GM23338 (cell line): Measurements from ENCODE around the gene GUCD1. TPM values are rescaled to one million over a fixed set of nuclear protein-coding genes. Genes with fewer than 3 reads are reported as not detected.

ENCODE experiments used
- ATAC-seq: fragments of 200-7000 bp; cut with Tn5 transposase; 3 replicates; pipeline ENCODE4 v1.9.1; 2020
- DNase-seq: peaks from one replicate; pipeline ENCODE4 v3.0.0-alpha.2; 2015; ENCODE audit warnings: low spot score
- H2AFZ ChIP-seq: fragments of 200-600 bp; sonication (generic); 2 replicates; pipeline ENCODE4 v1.8.0; 2016; ENCODE audit warnings: antibody characterized with exemption, mild to moderate bottlenecking, moderate library complexity
- H3F3A ChIP-seq: fragments of 200-600 bp; sonication (generic); replicated peaks from 2 replicates; pipeline ENCODE4 v1.8.0; 2017; ENCODE audit warnings: antibody characterized with exemption, mixed run types, low read depth
- H3K27ac ChIP-seq: fragments of 200-600 bp; sonication (generic); 2 replicates; pipeline ENCODE4 v1.6.1; 2016; ENCODE audit warnings: low read depth
- H3K27me3 ChIP-seq: fragments of 200-600 bp; sonication (generic); 2 replicates; pipeline ENCODE4 v1.8.0; 2016; ENCODE audit warnings: mild to moderate bottlenecking, mixed run types, moderate library complexity; ENCODE audit not compliant: insufficient read depth
- H3K36me3 ChIP-seq: fragments of 200-600 bp; sonication (generic); 2 replicates; pipeline ENCODE4 v1.8.0; 2016; ENCODE audit warnings: mild to moderate bottlenecking; ENCODE audit not compliant: insufficient read depth
- H3K4me1 ChIP-seq: fragments of 200-600 bp; sonication (generic); 2 replicates; pipeline ENCODE4 v1.8.0; 2016; ENCODE audit warnings: mild to moderate bottlenecking, moderate library complexity; ENCODE audit not compliant: insufficient read depth
- H3K4me2 ChIP-seq: fragments of 200-600 bp; sonication (generic); 2 replicates; pipeline ENCODE4 v1.7.1; 2017; ENCODE audit warnings: mixed run types
- H3K4me3 ChIP-seq: fragments of 200-600 bp; sonication (generic); 2 replicates; pipeline ENCODE4 v1.6.1; 2016; ENCODE audit warnings: mixed run types
- H3K79me2 ChIP-seq: fragments of 200-600 bp; sonication (generic); replicated peaks from 2 replicates; pipeline ENCODE4 v1.8.0; 2017; ENCODE audit warnings: mild to moderate bottlenecking; ENCODE audit not compliant: insufficient read depth
- H3K9me2 ChIP-seq: fragments of 200-600 bp; sonication (generic); 2 replicates; pipeline ENCODE4 v1.8.0; 2017; ENCODE audit not compliant: insufficient read depth
- H4K20me1 ChIP-seq: fragments of 200-600 bp; sonication (generic); replicated peaks from 2 replicates; pipeline ENCODE4 v1.8.0; 2017; ENCODE audit warnings: mild to moderate bottlenecking; ENCODE audit not compliant: insufficient read depth
- H3K27ac Mint-ChIP-seq: 2 replicates; pipeline ENCODE4 v1.8.0; 2020; ENCODE audit warnings: inconsistent platforms, mild to moderate bottlenecking, moderate library complexity, mixed read lengths
- H3K27me3 Mint-ChIP-seq: 3 replicates; pipeline ENCODE4 v1.8.0; 2022; ENCODE audit warnings: low read depth, mild to moderate bottlenecking, moderate library complexity, mixed read lengths, inconsistent platforms; ENCODE audit not compliant: insufficient read depth, poor library complexity
- H3K36me3 Mint-ChIP-seq: 3 replicates; pipeline ENCODE4 v1.8.0; 2021; ENCODE audit warnings: low read depth, mild to moderate bottlenecking, inconsistent platforms, moderate library complexity, mixed read lengths
- H3K4me1 Mint-ChIP-seq: 3 replicates; pipeline ENCODE4 v1.8.0; 2020; ENCODE audit warnings: mild to moderate bottlenecking, inconsistent platforms, mixed read lengths
- H3K4me3 Mint-ChIP-seq: 3 replicates; pipeline ENCODE4 v1.8.0; 2021; ENCODE audit warnings: moderate library complexity, mild to moderate bottlenecking, inconsistent platforms, mixed read lengths
- H3K9me3 Mint-ChIP-seq: 3 replicates; pipeline ENCODE4 v1.8.0; 2020; ENCODE audit warnings: moderate library complexity, mild to moderate bottlenecking, inconsistent platforms, mixed read lengths
- CREB1 ChIP-seq: fragments of 250-450 bp; sonication (Bioruptor Pico); IDR thresholded peaks from 2 replicates; pipeline ENCODE4 v1.5.0; 2020; ENCODE audit warnings: low read depth, mild to moderate bottlenecking, moderate library complexity
- JUNB ChIP-seq: IDR thresholded peaks from one replicate; pipeline ENCODE4 v1.6.1; 2016; ENCODE audit warnings: antibody characterized with exemption; ENCODE audit not compliant: unreplicated experiment
- POLR2AphosphoS5 ChIP-seq: IDR thresholded peaks from 2 replicates; pipeline ENCODE4 v1.6.1; 2016; ENCODE audit warnings: antibody characterized with exemption, low read depth
- STAT1 ChIP-seq: IDR thresholded peaks from one replicate; pipeline ENCODE4 v1.6.1; 2016; ENCODE audit warnings: antibody characterized with exemption; ENCODE audit not compliant: unreplicated experiment
- ZNF114 ChIP-seq: fragments of 250-450 bp; sonication (Bioruptor Pico); IDR thresholded peaks from 2 replicates; pipeline ENCODE4 v1.5.0; 2020; ENCODE audit warnings: mild to moderate bottlenecking, moderate library complexity
- polyA plus RNA-seq: library from polyadenylated mRNA; unstranded; fragments of >200 nt; fragmentation: Nextera tagmentation; extraction: Ambion mirVana; gene quantifications from 2 replicates; pipeline ENCODE4 v1.2.1, GENCODE V29; 2016
- total RNA-seq: library from RNA; depleted of rRNA; stranded (reverse); fragments of >200 nt; shearing (Covaris generic); gene quantifications from 2 replicates; pipeline ENCODE4 v1.2.3, GENCODE V29; 2014
- TF ChIP-seq, protein P1 (sequence below): fragments of 250-450 bp; sonication (Bioruptor Pico); IDR thresholded peaks from 2 replicates; pipeline ENCODE4 v1.5.0; 2020; ENCODE audit warnings: mild to moderate bottlenecking, moderate library complexity
- TF ChIP-seq, protein P2 (sequence below): IDR thresholded peaks from one replicate; pipeline ENCODE4 v1.6.1; 2018; ENCODE audit warnings: antibody characterized with exemption; ENCODE audit not compliant: unreplicated experiment
- TF ChIP-seq, protein P3 (sequence below): IDR thresholded peaks from 2 replicates; pipeline ENCODE4 v1.6.1; 2016; ENCODE audit warnings: antibody characterized with exemption

The GUCD1 gene
- total and polyA plus RNA-seq, 2 experiments from 2014 or later = 39.0 to 106 TPM

DNA sequence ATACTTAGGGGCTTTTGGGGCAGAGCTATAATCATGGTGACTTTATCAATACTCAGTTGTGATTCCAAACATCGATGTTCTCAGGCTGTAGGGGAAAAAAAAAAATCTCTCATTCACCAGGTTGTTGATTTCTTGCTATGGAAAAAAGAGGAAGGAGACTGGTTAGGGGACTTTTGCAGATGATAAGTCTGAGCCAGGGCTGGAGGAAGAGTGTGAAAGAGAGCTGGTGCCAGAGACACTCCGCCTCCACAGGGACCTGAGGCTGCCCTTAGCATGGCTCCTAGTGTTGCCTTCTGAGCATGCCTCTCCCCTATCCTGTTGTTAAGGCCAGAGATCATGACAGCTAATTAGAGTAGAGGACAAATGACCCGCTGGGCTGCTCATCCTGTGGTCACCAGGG lies 42.9 kb downstream of the GUCD1 start:
- Mint-ChIP-seq H3K4me1 (peaks cover 24% of the 10 kb centered on the region), H3K27ac (no peak overlapping the region), H3K4me3 (no peak overlapping the region), H3K36me3 (no peaks in the 10 kb centered on the region), H3K27me3 (peaks cover 18% of the 10 kb centered on the region), H3K9me3 (no peaks in the 10 kb centered on the region)
- Histone ChIP-seq H3F3A (no peaks in the 10 kb centered on the region), H3K4me2 (no peak overlapping the region), H3K9me2 (0 out of 2 replicates have a peak, but pooled peaks cover 7% of the 10 kb centered on the region), H4K20me1 (no peaks in the 10 kb centered on the region), H3K4me1 (peaks cover 19% of the 10 kb centered on the region), H3K4me3 (no peak overlapping the region), H3K27me3 (no peaks in the 10 kb centered on the region), H3K79me2 (no peaks in the 10 kb centered on the region), H3K27ac (no peak overlapping the region), H2AFZ (no peak overlapping the region), H3K36me3 (no peaks in the 10 kb centered on the region)
- DNase-seq (no peak), ATAC-seq (no peak)
- TF ChIP-seq STAT1 = no peak
- TF ChIP-seq, protein P1, sequence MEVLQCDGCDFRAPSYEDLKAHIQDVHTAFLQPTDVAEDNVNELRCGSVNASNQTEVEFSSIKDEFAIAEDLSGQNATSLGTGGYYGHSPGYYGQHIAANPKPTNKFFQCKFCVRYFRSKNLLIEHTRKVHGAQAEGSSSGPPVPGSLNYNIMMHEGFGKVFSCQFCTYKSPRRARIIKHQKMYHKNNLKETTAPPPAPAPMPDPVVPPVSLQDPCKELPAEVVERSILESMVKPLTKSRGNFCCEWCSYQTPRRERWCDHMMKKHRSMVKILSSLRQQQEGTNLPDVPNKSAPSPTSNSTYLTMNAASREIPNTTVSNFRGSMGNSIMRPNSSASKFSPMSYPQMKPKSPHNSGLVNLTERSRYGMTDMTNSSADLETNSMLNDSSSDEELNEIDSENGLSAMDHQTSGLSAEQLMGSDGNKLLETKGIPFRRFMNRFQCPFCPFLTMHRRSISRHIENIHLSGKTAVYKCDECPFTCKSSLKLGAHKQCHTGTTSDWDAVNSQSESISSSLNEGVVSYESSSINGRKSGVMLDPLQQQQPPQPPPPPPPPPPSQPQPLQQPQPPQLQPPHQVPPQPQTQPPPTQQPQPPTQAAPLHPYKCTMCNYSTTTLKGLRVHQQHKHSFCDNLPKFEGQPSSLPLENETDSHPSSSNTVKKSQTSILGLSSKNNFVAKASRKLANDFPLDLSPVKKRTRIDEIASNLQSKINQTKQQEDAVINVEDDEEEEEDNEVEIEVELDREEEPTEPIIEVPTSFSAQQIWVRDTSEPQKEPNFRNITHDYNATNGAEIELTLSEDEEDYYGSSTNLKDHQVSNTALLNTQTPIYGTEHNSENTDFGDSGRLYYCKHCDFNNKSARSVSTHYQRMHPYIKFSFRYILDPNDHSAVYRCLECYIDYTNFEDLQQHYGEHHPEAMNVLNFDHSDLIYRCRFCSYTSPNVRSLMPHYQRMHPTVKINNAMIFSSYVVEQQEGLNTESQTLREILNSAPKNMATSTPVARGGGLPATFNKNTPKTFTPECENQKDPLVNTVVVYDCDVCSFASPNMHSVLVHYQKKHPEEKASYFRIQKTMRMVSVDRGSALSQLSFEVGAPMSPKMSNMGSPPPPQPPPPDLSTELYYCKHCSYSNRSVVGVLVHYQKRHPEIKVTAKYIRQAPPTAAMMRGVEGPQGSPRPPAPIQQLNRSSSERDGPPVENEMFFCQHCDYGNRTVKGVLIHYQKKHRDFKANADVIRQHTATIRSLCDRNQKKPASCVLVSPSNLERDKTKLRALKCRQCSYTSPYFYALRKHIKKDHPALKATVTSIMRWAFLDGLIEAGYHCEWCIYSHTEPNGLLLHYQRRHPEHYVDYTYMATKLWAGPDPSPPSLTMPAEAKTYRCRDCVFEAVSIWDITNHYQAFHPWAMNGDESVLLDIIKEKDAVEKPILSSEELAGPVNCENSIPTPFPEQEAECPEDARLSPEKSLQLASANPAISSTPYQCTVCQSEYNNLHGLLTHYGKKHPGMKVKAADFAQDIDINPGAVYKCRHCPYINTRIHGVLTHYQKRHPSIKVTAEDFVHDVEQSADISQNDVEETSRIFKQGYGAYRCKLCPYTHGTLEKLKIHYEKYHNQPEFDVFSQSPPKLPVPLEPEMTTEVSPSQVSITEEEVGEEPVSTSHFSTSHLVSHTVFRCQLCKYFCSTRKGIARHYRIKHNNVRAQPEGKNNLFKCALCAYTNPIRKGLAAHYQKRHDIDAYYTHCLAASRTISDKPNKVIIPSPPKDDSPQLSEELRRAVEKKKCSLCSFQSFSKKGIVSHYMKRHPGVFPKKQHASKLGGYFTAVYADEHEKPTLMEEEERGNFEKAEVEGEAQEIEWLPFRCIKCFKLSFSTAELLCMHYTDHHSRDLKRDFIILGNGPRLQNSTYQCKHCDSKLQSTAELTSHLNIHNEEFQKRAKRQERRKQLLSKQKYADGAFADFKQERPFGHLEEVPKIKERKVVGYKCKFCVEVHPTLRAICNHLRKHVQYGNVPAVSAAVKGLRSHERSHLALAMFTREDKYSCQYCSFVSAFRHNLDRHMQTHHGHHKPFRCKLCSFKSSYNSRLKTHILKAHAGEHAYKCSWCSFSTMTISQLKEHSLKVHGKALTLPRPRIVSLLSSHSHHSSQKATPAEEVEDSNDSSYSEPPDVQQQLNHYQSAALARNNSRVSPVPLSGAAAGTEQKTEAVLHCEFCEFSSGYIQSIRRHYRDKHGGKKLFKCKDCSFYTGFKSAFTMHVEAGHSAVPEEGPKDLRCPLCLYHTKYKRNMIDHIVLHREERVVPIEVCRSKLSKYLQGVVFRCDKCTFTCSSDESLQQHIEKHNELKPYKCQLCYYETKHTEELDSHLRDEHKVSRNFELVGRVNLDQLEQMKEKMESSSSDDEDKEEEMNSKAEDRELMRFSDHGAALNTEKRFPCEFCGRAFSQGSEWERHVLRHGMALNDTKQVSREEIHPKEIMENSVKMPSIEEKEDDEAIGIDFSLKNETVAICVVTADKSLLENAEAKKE = no peak
- TF ChIP-seq POLR2AphosphoS5 = no peak
- TF ChIP-seq, protein P2, sequence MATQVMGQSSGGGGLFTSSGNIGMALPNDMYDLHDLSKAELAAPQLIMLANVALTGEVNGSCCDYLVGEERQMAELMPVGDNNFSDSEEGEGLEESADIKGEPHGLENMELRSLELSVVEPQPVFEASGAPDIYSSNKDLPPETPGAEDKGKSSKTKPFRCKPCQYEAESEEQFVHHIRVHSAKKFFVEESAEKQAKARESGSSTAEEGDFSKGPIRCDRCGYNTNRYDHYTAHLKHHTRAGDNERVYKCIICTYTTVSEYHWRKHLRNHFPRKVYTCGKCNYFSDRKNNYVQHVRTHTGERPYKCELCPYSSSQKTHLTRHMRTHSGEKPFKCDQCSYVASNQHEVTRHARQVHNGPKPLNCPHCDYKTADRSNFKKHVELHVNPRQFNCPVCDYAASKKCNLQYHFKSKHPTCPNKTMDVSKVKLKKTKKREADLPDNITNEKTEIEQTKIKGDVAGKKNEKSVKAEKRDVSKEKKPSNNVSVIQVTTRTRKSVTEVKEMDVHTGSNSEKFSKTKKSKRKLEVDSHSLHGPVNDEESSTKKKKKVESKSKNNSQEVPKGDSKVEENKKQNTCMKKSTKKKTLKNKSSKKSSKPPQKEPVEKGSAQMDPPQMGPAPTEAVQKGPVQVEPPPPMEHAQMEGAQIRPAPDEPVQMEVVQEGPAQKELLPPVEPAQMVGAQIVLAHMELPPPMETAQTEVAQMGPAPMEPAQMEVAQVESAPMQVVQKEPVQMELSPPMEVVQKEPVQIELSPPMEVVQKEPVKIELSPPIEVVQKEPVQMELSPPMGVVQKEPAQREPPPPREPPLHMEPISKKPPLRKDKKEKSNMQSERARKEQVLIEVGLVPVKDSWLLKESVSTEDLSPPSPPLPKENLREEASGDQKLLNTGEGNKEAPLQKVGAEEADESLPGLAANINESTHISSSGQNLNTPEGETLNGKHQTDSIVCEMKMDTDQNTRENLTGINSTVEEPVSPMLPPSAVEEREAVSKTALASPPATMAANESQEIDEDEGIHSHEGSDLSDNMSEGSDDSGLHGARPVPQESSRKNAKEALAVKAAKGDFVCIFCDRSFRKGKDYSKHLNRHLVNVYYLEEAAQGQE = no peak
- TF ChIP-seq JUNB = no peak
- no peak for TF ChIP-seq CREB1 (CRISPR knock-in tag)
- no peak for TF ChIP-seq ZNF114 (CRISPR knock-in tag)
- TF ChIP-seq, protein P3, sequence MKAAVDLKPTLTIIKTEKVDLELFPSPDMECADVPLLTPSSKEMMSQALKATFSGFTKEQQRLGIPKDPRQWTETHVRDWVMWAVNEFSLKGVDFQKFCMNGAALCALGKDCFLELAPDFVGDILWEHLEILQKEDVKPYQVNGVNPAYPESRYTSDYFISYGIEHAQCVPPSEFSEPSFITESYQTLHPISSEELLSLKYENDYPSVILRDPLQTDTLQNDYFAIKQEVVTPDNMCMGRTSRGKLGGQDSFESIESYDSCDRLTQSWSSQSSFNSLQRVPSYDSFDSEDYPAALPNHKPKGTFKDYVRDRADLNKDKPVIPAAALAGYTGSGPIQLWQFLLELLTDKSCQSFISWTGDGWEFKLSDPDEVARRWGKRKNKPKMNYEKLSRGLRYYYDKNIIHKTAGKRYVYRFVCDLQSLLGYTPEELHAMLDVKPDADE = no peak
